H1 (cell line): Measurements from ENCODE around the gene AP2B1. TPM values are rescaled to one million over a fixed set of nuclear protein-coding genes. Genes with fewer than 3 reads are reported as not detected.

Experiments
- polyA plus RNA-seq, 7 experiments: library from polyadenylated mRNA; depleted of rRNA in 3 of 7; stranded (reverse) in 5 of 7; unstranded in 2 of 7; fragments of >200 nt in 5 of 7; fragments of 200-250 nt in 2 of 7; gene quantifications; 1 replicate in 5 of 7; 2 replicates in 1 of 7; 4 replicates in 1 of 7; pipeline versions ENCODE4 v1.2.1 to v1.2.3, GENCODE V29; 2011 to 2013; ENCODE audit warnings: missing spikeins in 2 of 7, mixed read lengths in 2 of 7
- total RNA-seq: library from RNA; stranded (reverse); fragmentation: NEBNext Ultra II Directional; extraction: Animal tissue kit (Norgen Biotek cat#: 25700); gene quantifications from 2 replicates; pipeline ENCODE4 v1.2.1, GENCODE V29; 2021
- TF ChIP-seq, protein P1 (sequence below): IDR thresholded peaks from 2 replicates; pipeline ENCODE4 v1.6.1; 2012; ENCODE audit warnings: inconsistent platforms

AP2B1 gene
- total and polyA plus RNA-seq, 2 of the 8 experiments (the other 6 are each of a cell fraction or from before 2014, with no cell fraction given) = 95.5 to 199 TPM

DNA sequence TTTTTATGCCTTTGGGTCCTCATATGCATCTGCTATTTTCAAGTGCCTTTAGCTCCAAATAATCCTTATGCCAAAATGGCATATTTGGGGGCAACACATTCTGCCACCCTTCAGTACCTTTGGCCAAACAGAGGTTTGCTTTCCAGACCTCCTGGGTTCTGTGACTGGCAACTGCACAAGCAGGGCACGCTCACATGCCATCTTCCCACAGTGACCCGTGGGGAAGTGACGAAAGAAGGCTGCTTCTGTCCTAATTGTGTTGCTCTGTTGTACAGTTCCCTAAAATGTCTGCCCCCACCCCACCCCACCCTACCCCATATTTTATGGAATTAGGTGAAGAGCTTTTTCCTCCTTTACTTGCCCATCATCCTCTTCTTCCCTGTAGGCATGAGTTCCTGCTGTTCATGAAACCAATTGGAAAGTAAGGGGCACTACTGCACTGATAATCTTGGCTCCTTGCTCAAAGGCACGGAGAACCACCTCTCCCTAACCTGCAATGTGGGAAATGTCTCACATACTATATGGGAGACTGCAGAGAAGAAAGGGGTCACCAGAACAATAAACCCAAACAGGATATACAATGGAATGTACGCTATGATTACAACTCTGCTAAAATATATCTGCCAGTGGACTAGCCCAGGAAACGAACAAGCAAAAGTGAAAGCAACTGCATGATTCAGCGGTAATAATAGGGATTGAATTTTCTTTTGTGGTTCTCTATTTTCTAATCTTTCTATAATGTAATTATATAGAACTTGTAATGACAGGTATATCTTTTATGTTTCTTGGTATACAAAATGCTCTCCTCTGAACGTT lies 46.3 kb upstream of the AP2B1 start (continued):
- TF ChIP-seq, protein P1, sequence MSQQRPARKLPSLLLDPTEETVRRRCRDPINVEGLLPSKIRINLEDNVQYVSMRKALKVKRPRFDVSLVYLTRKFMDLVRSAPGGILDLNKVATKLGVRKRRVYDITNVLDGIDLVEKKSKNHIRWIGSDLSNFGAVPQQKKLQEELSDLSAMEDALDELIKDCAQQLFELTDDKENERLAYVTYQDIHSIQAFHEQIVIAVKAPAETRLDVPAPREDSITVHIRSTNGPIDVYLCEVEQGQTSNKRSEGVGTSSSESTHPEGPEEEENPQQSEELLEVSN = no peak
